Measurements from ENCODE around the gene MIS12. TPM values are rescaled to one million over a fixed set of nuclear protein-coding genes. Genes with fewer than 3 reads are reported as not detected.
A peak's percentile ranks its signal among the peaks of the same experiment; 100 is the strongest.

Gene MIS12
- total and polyA plus RNA-seq, 9 of the 15 experiments (the other 6 are each of a cell fraction or from before 2014, with no cell fraction given) = 13.5 to 31.9 (median 25.5) TPM

- Histone ChIP-seq H3K9me1 (ENCODE audit: control insufficient read depth, insufficient read depth, low read length) (peaks cover 4% of the 10 kb centered on the region), H3K27me3 (ENCODE audit: control insufficient read depth in 2 of 2, insufficient read depth in 2 of 2, low read length in 2 of 2) (no peaks in the 10 kb centered on the region), H3K4me2 (ENCODE audit: insufficient read depth, low read length) (no peak overlapping the region), H3K9me3 (replicated peaks; ENCODE audit: control insufficient read depth, insufficient read depth, low read depth, low read length) (no peaks in the 10 kb centered on the region), H3K79me2 (ENCODE audit: control insufficient read depth, insufficient read depth, low read length) (no peaks in the 10 kb centered on the region), H4K20me1 (replicated peaks; ENCODE audit: control insufficient read depth, insufficient read depth, low read length) (no peaks in the 10 kb centered on the region), H3K27ac (ENCODE audit: extremely low read depth, low read depth, low read length) (no peak overlapping the region), H2AFZ (ENCODE audit: low read depth, low read length) (no peak overlapping the region), H3K9ac (ENCODE audit: insufficient read depth in 1 of 2, low read depth in 2 of 2, low read length in 2 of 2) (no peak overlapping the region), H3K36me3 (ENCODE audit: control insufficient read depth, insufficient read depth, low read length) (peaks cover 37% of the 10 kb centered on the region), H3K4me3 (no peak overlapping the region), H3K4me1 (replicated peaks in 1 of 2; ENCODE audit: control insufficient read depth in 2 of 2, insufficient read depth in 2 of 2, low read length in 2 of 2) (peaks cover 7% of the 10 kb centered on the region in 2 experiments; a peak in 3 of 5 replicates)
- CTCF ChIA-PET (ENCODE audit: low intra/inter-chr PET ratio) = interaction anchor here (0.7 kb wide), 1 partner anchor 1451 kb away, joined by 3 read pairs; no protein-coding TSS in a partner anchor
- ATAC-seq (no peak), FAIRE-seq (no peak), DNase-seq (ENCODE audit: extremely low read depth in 1 of 4, low spot score in 3 of 4) (peak in 1 of 4 experiments; percentile 12)
- POLR2A ChIA-PET = no interaction called here
- TF ChIP-seq MCM3 (IDR thresholded peaks at IDR 0.05) (no peak), RFX5 (IDR thresholded peaks at IDR 0.05; ENCODE audit: low read depth, low read length) (0 out of 2 replicates have a peak, but pooled peaks have one; percentile 12), MYC (IDR thresholded peaks at IDR 0.05; ENCODE audit: low read depth, low read length) (no peak), MYC (CRISPR knock-in tag; IDR thresholded peaks at IDR 0.05; ENCODE audit: borderline replicate concordance, low read depth) (no peak), FOXO4 (CRISPR knock-in tag; IDR thresholded peaks at IDR 0.05) (no peak), ZNF263 (CRISPR knock-in tag; IDR thresholded peaks at IDR 0.05; ENCODE audit: borderline replicate concordance) (0 out of 2 replicates have a peak, but pooled peaks have one; percentile 52), POLR2A (conservative IDR thresholded peaks at IDR 0.05) (peak; percentile 24; the same call in 1 of the 2 replicates), CBFA2T3 (IDR thresholded peaks at IDR 0.05) (peak; percentile 21; the same call in 1 of the 2 replicates), SMARCB1 (IDR thresholded peaks at IDR 0.05; ENCODE audit: insufficient read length, low read depth) (no peak), HMBOX1 (IDR thresholded peaks at IDR 0.05) (peak; percentile 91), CEBPB (tag; IDR thresholded peaks at IDR 0.05) (no peak), ZNF512 (tag; IDR thresholded peaks at IDR 0.05) (peak; percentile 72; the same call in 1 of the 2 replicates), MTA1 (IDR thresholded peaks at IDR 0.05; ENCODE audit: borderline replicate concordance) (peak; percentile 37; the same call in 1 of the 2 replicates), SFPQ (IDR thresholded peaks at IDR 0.05; ENCODE audit: low read depth, low read length) (no peak), TCF15 (CRISPR knock-in tag; IDR thresholded peaks at IDR 0.05) (no peak)
- no TSS peak for BruUV-seq (replicated peaks)
- in situ Hi-C loops (cut with MboI) (no loop called here), intact Hi-C loops (cut with micrococcal nuclease) (no loop called here)
- WGBS (ENCODE audit: insufficient coverage, low coverage, missing lambda C conversion rate) = 75% methylated on average over 6 of the region's 17 CpGs
These were observed 25.2 kb downstream of the MIS12 start for GRCh38 chr17:5511401-5512225.

Measured in K562 (cell line).